ENCODE data around the gene CNTROB.
"Not testable (repeated sequence)": the region's sequence is repeated elsewhere in the genome, so short reads cannot be mapped to it uniquely, and the experiment has no call there.

The CNTROB gene

GRCh38 chr17:7943291-7943690 lies 11.3 kb downstream of the CNTROB start:
- no peak for DNase-seq

GRCh38 chr17:7944326-7944725 lies 12.3 kb downstream of the CNTROB start:
- no peak for DNase-seq

GRCh38 chr17:7945651-7946050 lies 13.6 kb downstream of the CNTROB start:
- no peak for DNase-seq

GRCh38 chr17:7946441-7946840 lies 14.4 kb downstream of the CNTROB start:
- no peak for DNase-seq

GRCh38 chr17:7947651-7948050 lies 15.6 kb downstream of the CNTROB start:
- DNase-seq: no peak

- no peak for DNase-seq
Measured at GRCh38 chr17:7950578-7950977, 18.6 kb downstream of the CNTROB start.

GRCh38 chr17:7951143-7951792 lies 19.3 kb downstream of the CNTROB start:
- DNase-seq: peak; percentile 14

- DNase-seq: not testable (repeated sequence)
Measured at GRCh38 chr17:7953266-7953665, 21.3 kb downstream of the CNTROB start.

GRCh38 chr17:7955414-7956227 lies 23.6 kb downstream of the CNTROB start:
- DNase-seq: no peak

- DNase-seq: no peak
Measured at GRCh38 chr17:7956228-7956965, 24.4 kb downstream of the CNTROB start.

GRCh38 chr17:7959503-7960253 lies 27.7 kb downstream of the CNTROB start:
- no peak for DNase-seq

GRCh38 chr17:7961421-7961820 lies 29.4 kb downstream of the CNTROB start:
- DNase-seq: no peak

GRCh38 chr17:7967751-7968150 lies 35.7 kb downstream of the CNTROB start:
- DNase-seq: no peak

GRCh38 chr17:7969433-7969832 lies 37.4 kb downstream of the CNTROB start:
- no peak for DNase-seq

- no peak for DNase-seq
Measured at GRCh38 chr17:7971651-7972050, 39.6 kb downstream of the CNTROB start.

- DNase-seq: no peak
Measured at GRCh38 chr17:7972131-7972785, 40.3 kb downstream of the CNTROB start.

- no peak for DNase-seq
Measured at GRCh38 chr17:7974638-7975131, 42.7 kb downstream of the CNTROB start.

GRCh38 chr17:7977039-7977438 lies 45.0 kb downstream of the CNTROB start:
- no peak for DNase-seq

- no peak for DNase-seq
Measured at GRCh38 chr17:7977805-7978204, 45.8 kb downstream of the CNTROB start.

- no peak for DNase-seq
Measured at GRCh38 chr17:7982173-7982572, 50.2 kb downstream of the CNTROB start.

- no peak for DNase-seq
Measured at GRCh38 chr17:7982666-7983065, 50.7 kb downstream of the CNTROB start.

- no peak for DNase-seq
Measured at GRCh38 chr17:7984904-7985303, 52.9 kb downstream of the CNTROB start.
